LHCN-M2 (cell line): ENCODE results near the gene ATXN7L2. TPM values are rescaled to one million over a fixed set of nuclear protein-coding genes. Genes with fewer than 3 reads are reported as not detected.

Experiments used
- DNase-seq: peaks from one replicate; pipeline ENCODE4 v3.0.0-alpha.2; 2012; ENCODE audit warnings: low read depth
- total RNA-seq: library from RNA; depleted of rRNA; stranded (reverse); fragments of >200 nt; gene quantifications from 2 replicates; pipeline ENCODE4 v1.2.3, GENCODE V29; 2014

The ATXN7L2 gene
- total RNA-seq, 1 experiment from 2014 or later = 6.2 TPM

DNA sequence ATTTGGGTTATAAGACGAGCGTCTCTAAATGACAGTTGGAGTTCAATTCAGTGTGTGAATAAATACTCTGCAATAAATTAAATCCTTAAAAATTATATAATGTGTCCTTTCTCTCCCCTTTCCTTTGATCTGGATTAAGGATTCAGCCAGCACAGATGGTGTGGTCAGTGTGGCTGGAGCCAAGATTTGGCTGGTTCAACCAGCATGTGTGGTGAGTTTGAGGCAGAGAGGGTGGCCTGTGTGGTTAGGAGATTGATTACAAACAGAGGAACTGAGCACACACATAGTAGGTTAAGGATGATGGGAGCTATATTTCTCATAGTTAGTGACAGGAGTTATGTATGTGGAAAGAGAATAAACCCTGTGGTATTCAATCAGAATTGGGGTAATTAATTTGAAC lies 40.0 kb downstream of the ATXN7L2 start:
- DNase-seq = peak; percentile 61

GRCh38 chr1:109527098-109527811 lies 43.5 kb downstream of the ATXN7L2 start:
- no peak for DNase-seq

GRCh38 chr1:109527846-109528695 lies 44.4 kb downstream of the ATXN7L2 start:
- DNase-seq = no peak

- no peak for DNase-seq
Observed at GRCh38 chr1:109528712-109529111, 45.0 kb downstream of the ATXN7L2 start.

- peak; percentile 57 for DNase-seq
Observed at GRCh38 chr1:109529881-109530456, 46.3 kb downstream of the ATXN7L2 start.

DNA sequence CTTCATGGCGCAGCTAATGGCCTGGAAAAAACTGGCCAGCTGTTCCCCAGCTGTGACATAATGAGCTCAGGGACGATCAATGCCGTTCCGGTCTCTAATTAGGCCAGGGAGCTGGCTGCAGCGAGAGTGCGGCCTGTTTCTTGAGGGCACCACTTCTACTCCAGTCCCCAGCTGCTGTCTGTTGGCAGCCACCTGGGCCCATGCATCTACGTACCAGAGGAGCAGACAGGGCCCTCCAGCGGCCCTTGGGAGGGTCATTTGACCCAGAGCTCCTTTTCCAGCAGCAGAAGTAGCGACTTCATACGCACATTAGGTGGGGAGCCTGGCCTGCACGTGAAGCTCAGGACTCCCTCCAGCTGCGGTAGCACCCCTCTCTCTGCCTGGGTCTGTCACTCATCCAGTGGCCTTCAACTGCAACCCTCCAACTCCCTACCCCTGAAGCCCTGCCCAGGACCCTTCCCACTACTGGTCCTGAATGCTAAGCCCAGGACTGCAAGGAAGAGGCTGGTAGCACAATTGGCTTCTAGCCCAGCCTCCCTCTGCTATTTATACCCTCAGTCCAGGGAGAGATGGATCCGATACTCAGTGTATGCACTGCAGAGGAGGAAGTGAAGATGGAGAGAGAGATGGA lies 46.9 kb downstream of the ATXN7L2 start:
- DNase-seq = no peak

DNA sequence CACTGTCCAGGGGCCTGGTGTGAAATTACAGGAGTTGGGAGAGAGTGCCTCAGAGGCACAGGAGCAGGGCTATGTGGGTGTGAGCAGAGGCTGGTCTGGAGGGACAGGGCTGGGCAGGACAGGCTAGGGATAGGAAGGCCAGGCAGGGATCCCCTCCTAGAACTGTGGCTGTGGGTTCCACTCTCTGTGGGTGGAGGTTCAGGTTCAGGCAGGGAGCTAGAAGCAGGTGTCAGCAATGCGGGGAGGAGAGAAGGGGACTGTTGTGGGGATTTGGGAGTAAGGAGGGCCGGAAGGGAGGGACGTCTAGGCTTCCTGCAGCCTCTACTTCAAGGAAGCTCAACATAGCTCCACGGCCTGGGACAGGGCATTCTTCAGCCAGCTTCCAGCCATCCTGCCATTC lies 47.7 kb downstream of the ATXN7L2 start:
- DNase-seq = no peak

DNA sequence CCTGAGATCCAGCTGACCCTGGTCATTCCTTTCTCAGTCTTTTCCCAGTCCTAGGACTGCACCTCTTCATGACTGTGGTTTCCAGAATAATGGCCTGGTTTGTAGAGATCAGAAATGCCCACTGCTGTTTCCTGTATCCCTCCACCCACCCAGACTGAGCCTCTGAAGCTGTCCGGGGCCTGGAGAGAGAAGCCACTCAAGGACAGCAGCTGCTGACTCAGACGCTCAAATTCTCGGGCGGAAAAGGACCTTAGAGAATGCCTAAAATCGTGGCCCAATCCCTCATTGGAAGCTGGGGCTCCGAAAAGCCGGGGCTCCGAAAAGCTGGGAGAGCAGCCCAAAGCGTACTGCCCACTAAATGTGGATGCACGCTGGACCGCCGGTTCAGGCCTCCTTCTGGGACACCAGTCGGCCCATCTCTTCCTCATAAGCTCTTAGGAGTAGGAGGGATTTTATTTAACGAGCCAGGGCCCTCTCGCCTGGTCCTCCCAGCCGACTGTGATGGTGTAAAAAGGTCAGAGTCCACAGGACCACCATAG lies 48.2 kb downstream of the ATXN7L2 start:
- DNase-seq = no peak

DNA sequence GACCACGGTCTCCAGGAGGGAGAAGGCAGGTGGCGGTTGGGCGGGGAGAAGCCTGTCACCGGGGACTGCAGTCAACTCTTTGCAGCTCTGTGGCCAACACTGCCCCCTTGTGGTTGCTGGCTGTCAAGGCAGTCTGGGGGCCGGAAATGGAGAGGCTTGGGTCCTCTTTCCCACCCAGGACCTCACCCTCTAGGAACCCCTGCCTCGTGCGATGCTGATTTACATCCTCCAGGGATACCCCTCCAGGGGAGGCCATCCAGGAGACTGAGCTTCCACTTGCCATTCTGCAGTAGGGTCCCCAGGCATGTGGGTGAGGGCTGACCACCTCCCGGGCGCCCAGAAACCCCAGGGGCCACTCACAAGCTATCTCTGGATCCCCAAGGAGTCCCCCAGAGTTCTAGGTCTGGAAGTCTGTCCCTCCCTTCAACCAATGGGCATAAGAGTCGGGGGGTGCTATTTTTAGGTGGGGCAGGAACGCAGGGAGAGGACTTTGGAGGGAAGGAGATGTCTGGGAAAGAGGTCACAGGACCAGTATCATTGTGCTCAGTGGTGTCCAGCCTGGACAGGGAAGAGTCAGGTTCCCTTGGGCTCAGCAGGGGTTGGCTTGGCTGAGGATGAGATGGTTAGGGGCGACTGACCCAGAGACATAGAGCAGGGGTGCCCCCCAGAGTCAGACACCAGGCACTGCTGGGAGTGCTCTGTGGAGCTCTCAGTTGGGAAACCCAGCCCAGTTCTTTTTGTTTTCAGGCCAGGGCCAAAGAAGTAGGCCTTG lies 48.8 kb downstream of the ATXN7L2 start:
- peak; percentile 69 for DNase-seq

DNA sequence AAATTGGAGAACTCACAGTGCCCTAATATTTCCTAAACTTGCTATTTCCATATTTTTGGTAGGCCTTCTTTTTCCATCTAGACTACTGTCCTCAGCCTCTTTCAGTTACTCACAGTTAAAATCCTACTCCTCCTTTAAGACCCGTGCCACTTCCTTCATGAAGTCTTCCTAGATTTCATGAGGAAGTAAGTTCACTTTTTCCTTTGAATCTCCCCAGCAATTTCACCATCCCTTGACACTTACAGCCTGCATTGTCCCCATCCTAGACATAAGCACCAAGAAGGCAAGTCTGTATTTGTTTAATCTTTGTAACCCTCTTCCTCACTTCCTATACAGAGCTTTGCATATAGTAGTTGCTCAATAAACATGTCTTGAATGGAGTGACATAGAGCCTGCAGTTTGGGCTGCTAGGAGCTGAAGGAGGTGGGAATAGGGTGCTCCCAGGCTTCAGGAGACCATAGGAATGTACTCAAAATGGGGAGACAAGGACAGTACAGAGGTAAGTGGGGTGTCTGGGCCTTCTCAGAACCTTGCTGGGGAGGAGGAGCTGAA lies 50.7 kb downstream of the ATXN7L2 start:
- DNase-seq = no peak

DNA sequence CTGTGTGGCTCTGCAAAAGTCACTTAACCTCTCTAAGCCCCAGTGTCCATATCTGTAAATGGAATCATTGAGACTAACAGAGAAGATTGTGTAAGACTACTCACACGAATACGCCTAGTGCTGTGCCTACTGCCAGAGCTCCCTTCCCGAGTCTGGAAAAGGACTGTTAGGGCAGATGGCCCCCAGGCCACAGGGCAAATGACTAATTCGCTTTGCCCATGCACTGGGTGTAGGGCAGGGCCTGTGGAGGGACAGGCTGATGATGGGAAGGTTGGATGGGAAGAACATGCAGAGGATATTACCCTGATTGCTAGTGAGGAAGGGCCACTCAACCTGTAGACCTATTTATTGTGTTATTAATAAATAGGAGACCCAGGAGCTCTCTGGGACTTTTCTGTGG lies 51.8 kb downstream of the ATXN7L2 start:
- DNase-seq = no peak

DNA sequence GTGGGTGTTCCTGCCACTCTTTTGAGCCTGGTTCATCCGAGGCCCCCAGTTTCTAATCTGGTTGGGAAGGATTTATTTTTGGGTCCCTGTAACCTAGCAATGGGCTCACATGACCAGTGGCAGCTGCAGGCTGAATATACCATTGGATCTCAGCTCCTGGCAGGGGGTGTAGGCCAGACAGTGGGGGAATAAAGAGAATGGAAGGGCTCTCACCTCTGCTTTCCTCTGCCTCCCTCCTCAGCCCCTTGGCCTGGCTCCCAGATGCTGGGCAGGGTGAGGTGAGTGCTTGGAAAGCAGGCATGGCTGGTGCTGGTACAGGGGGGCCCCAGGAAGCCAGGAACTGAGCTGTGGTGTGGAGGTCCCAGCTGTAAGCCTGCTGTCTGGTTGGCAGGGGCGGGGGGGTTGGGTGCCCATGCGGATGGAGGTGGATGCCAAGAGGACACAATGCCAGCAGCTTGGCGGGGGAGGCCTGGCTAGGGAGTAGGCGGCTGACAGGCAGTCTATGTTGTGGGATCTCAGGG lies 52.3 kb downstream of the ATXN7L2 start:
- peak; percentile 51 for DNase-seq

GRCh38 chr1:109537450-109538178 lies 53.9 kb downstream of the ATXN7L2 start:
- DNase-seq = no peak

DNA sequence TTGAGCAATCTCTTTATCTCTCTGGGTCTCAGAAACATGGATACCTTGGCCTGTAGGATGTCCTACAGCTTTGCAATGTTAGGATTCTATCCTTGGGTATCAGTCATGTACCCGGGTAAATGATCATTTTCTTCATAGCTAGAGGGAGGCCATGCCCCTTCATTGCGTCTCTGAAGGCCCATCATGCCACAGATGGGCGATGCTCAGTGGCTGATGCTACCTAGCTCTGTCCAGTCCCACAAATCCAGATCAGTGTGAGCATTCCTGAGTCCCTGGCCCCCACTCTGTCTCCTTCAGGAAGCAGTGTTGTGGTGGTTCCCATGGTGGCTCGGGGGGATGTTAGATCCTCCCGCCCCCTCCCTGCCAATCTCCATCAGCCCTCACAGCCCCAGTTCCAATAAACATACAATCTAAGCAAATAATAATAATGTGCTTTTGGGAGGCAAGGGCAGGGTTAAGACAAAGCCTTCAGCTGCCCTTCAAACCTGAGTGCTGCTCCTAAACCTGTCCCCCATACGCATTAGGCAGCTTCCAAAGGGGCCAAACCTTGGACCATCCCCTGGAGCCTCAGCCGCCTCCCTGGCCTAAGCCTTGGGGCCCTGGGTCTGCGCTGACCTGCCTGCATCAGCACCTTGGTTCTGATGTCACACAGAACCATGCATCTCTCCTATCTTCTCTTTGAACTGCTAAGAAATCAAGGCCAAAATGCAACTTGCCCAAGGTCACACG lies 55.3 kb downstream of the ATXN7L2 start:
- no peak for DNase-seq

- DNase-seq = no peak
Observed at GRCh38 chr1:109539676-109540075, 56.0 kb downstream of the ATXN7L2 start, which contains the start of gene GPR61. TSS of gene GPR61 (plus strand) at chr1:109539872. CDS start at chr1:109543023, 3,151 bp downstream.

GRCh38 chr1:109541102-109541501 lies 57.4 kb downstream of the ATXN7L2 start:
- no peak for DNase-seq
